ENCODE data around the gene NDUFV1.

GRCh38 chr11:67558084-67558772 lies 48.5 kb upstream of the NDUFV1 start:
- TF ChIP-seq POLR2A (IDR thresholded peaks at IDR 0.05; ENCODE audit: low read depth, low read length) (peak; percentile 24; the same call in 1 of the 2 replicates), POLR2AphosphoS5 (IDR thresholded peaks at IDR 0.05; ENCODE audit: low read depth, low read length) (peak; percentile 34; the same call in 1 of the 2 replicates), TAF1 (IDR thresholded peaks at IDR 0.05; ENCODE audit: borderline replicate concordance, low read depth, low read length) (0 out of 2 replicates have a peak, but pooled peaks have one; percentile 33)
